ENCODE results near the gene DNAH10.
"Not testable (repeated sequence)": the region's sequence is repeated elsewhere in the genome, so short reads cannot be mapped to it uniquely, and the experiment has no call there.

Gene DNAH10

GRCh38 chr12:123938679-123939480 lies 176.8 kb downstream of the DNAH10 start:
- no peak for DNase-seq

- DNase-seq = no peak
Measured at GRCh38 chr12:123939716-123940626, 177.9 kb downstream of the DNAH10 start.

- DNase-seq = no peak
Measured at GRCh38 chr12:123940627-123940966, 178.5 kb downstream of the DNAH10 start.

GRCh38 chr12:123941000-123941399 lies 178.9 kb downstream of the DNAH10 start:
- DNase-seq = no peak

GRCh38 chr12:123941624-123942237 lies 179.6 kb downstream of the DNAH10 start:
- DNase-seq = peak in 1 of 2 donors; percentile 34

GRCh38 chr12:123942238-123942653 lies 180.1 kb downstream of the DNAH10 start:
- DNase-seq = no peak

GRCh38 chr12:123942911-123943648 lies 181.0 kb downstream of the DNAH10 start:
- DNase-seq = no peak

- DNase-seq = no peak
Measured at GRCh38 chr12:123943816-123944215, 181.7 kb downstream of the DNAH10 start.

GRCh38 chr12:123944696-123945095 lies 182.6 kb downstream of the DNAH10 start:
- no peak for DNase-seq

GRCh38 chr12:123945287-123946151 lies 183.4 kb downstream of the DNAH10 start:
- no peak for DNase-seq

GRCh38 chr12:123946152-123946515 lies 184.0 kb downstream of the DNAH10 start:
- no peak for DNase-seq

GRCh38 chr12:123946516-123947505 lies 184.7 kb downstream of the DNAH10 start:
- not testable (repeated sequence) for DNase-seq

- DNase-seq = not testable (repeated sequence)
Measured at GRCh38 chr12:123947531-123947930, 185.4 kb downstream of the DNAH10 start.

GRCh38 chr12:123948401-123948795 lies 186.3 kb downstream of the DNAH10 start:
- no peak for DNase-seq

GRCh38 chr12:123948796-123949769 lies 187.0 kb downstream of the DNAH10 start:
- DNase-seq = no peak

- DNase-seq = no peak
Measured at GRCh38 chr12:123949770-123950165, 187.7 kb downstream of the DNAH10 start.

GRCh38 chr12:123950476-123951349 lies 188.6 kb downstream of the DNAH10 start:
- DNase-seq = no peak

GRCh38 chr12:123951467-123951866 lies 189.4 kb downstream of the DNAH10 start:
- DNase-seq = no peak
